Mucosa of descending colon (tissue), 3 donors: Measurements from ENCODE around the gene HOXC6. TPM values are rescaled to one million over a fixed set of nuclear protein-coding genes. Genes with fewer than 3 reads are reported as not detected.

Source experiments
- ATAC-seq: fragments of 200-7000 bp; cut with Tn5 transposase; one replicate; pipeline ENCODE4 v1.9.1; 2020; ENCODE audit warnings: mild to moderate bottlenecking, moderate library complexity
- DNase-seq, 3 donors: peaks; one replicate each; pipeline ENCODE4 v3.0.0-alpha.2; 2020
- H3K36me3 ChIP-seq: fragments of 200-600 bp; one replicate; pipeline ENCODE4 v1.8.0; 2021; ENCODE audit warnings: low read depth, mild to moderate bottlenecking
- H3K4me1 ChIP-seq: fragments of 200-600 bp; one replicate; pipeline ENCODE4 v1.8.0; 2021; ENCODE audit warnings: low read depth, mild to moderate bottlenecking
- H3K4me3 ChIP-seq: fragments of 200-600 bp; one replicate; pipeline ENCODE4 v1.8.0; 2021; ENCODE audit warnings: mild to moderate bottlenecking
- H3K9me3 ChIP-seq: fragments of 200-600 bp; one replicate; pipeline ENCODE4 v1.8.0; 2021; ENCODE audit warnings: mild to moderate bottlenecking
- CTCF ChIP-seq: fragments of 200-600 bp; IDR thresholded peaks from one replicate; pipeline ENCODE4 v1.8.0; 2022; ENCODE audit warnings: antibody characterized with exemption, mild to moderate bottlenecking
- intact Hi-C, 2 donors: fragments of 100-400 bp; cut with DNase I in 1 of 2; cut with micrococcal nuclease in 1 of 2; formaldehyde crosslinking; loops; one replicate each; pipeline versions ENCODE4 v1.11.0 to v1.11.1; 2022; cut with DNase I, micrococcal nuclease
- total RNA-seq, 3 donors: library from RNA; stranded (reverse); fragmentation: NEBNext Ultra II Directional in 2 of 3; extraction: Animal tissue kit (Norgen Biotek cat#: 25700) in 2 of 3; gene quantifications; one replicate each; pipeline versions ENCODE4 v1.2.1 to v1.2.4, GENCODE V29; 2021 to 2023
- donor health status: DM: no; HTN: no; CAD: no; lungs with moderate emphysema.
- donor health status: DM: no; HTN: no; CAD: no.
- donor health status: DM: no; HTN: yes; CAD: no.

HOXC6 gene
- total RNA-seq, 3 donors from 2014 or later, result 0.22 to 0.32 TPM; not detected in 1

GRCh38 chr12:54056110-54056509, 27.9 kb downstream of the HOXC6 start:
- H3K9me3 ChIP-seq, result no peaks in the 10 kb centered on the region
- no peak for TF ChIP-seq CTCF
- H3K4me3 ChIP-seq, result no peak overlapping the region
- H3K4me1 ChIP-seq, result peaks cover 4% of the 10 kb centered on the region
- intact Hi-C loops, result no loop called here
- no peak for ATAC-seq
- DNase-seq, result no peak
- no peaks in the 10 kb centered on the region for H3K36me3 ChIP-seq

GRCh38 chr12:54058128-54058768, 30.0 kb downstream of the HOXC6 start:
- ATAC-seq, result no peak
- no peak for TF ChIP-seq CTCF
- DNase-seq, result no peak
- Histone ChIP-seq H3K9me3 (no peaks in the 10 kb centered on the region), H3K4me3 (no peak overlapping the region), H3K4me1 (peaks cover 4% of the 10 kb centered on the region), H3K36me3 (no peaks in the 10 kb centered on the region)
- intact Hi-C loops, result no loop called here

GRCh38 chr12:54059668-54060067, 31.4 kb downstream of the HOXC6 start:
- Histone ChIP-seq H3K36me3 (no peaks in the 10 kb centered on the region), H3K4me1 (no peaks in the 10 kb centered on the region), H3K4me3 (no peak overlapping the region), H3K9me3 (no peaks in the 10 kb centered on the region)
- ATAC-seq (no peak), DNase-seq (no peak)
- intact Hi-C loops, result no loop called here
- TF ChIP-seq CTCF, result no peak

GRCh38 chr12:54060174-54060974, 32.1 kb downstream of the HOXC6 start:
- no peak for DNase-seq
- no peak for TF ChIP-seq CTCF
- no peaks in the 10 kb centered on the region for H3K36me3 ChIP-seq
- no peaks in the 10 kb centered on the region for H3K4me1 ChIP-seq
- ATAC-seq, result no peak
- no peak overlapping the region for H3K4me3 ChIP-seq
- intact Hi-C loops, result no loop called here
- no peaks in the 10 kb centered on the region for H3K9me3 ChIP-seq

DNA sequence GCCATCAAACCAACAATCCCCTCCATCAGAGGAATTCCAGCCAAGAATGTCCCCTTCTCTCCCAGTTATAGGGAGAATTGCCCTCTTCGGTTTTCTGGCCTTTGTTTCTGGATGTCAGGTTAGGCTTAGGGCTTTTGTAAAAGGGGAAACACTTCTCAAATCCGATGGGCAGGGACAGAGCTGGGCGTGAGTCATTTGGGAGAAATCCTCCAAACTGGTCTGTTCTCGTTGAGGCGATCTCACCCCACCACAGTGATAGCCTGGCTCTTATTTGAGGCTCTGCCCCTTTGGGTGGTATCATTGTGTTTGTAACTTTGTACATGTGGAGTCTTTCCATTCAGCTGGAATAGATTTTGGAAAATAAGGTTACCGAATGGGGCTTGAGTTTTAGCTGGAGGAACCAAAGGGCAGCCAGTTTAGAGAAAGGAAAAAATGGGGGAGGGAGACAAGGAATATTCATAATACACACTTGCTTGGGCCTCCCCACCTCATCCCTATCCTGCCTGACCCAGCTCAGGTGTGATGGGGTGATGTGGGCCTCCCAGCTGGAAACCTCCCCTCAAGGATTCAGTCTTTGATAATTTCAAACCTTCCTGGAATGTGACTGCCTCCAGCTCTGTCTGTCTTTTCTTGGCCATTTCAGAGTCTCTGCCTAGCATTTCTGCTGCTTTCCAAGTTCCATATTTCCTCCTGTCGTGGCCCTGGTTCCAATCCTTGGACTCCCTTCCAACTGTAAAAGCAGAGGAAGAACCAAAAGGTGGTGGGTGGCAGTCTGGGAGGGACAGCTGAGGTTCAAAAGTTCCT, 32.9 kb downstream of the HOXC6 start:
- Histone ChIP-seq H3K9me3 (no peaks in the 10 kb centered on the region), H3K4me1 (no peaks in the 10 kb centered on the region), H3K36me3 (no peaks in the 10 kb centered on the region), H3K4me3 (no peak overlapping the region)
- ATAC-seq, result no peak
- no peak for DNase-seq
- TF ChIP-seq CTCF, result no peak
- intact Hi-C loops, result no loop called here
